A549 treated with AZD9567 at 1 μM for 4 hours (cell line): ENCODE data around the gene PLA1A. TPM values are rescaled to one million over a fixed set of nuclear protein-coding genes. Genes with fewer than 3 reads are reported as not detected.

Source experiments
- total RNA-seq: library from RNA; stranded (reverse); fragments of 200-300 nt; extraction: Qiagen RNA extraction; gene quantifications from 5 replicates; pipeline ENCODE4 v1.2.3, GENCODE V29; 2022; ENCODE audit not compliant: insufficient read depth

The PLA1A gene
- total RNA-seq = 0.22 to 0.57 TPM (median 0.37 TPM) in 4 of 5 replicates, not detected in the other

GRCh38 chr3:119597548-119598288, at the start of gene PLA1A:
PLA1A (plus strand) TSS chr3:119597885; CDS start chr3:119597914, 29 bp downstream.

GRCh38 chr3:119559441-119559963, 38.2 kb upstream of the PLA1A start, which contains the start of gene CD80:
CD80 (minus strand) TSS chr3:119559614; CDS start chr3:119557728, 1,886 bp downstream.

GRCh38 chr3:119579366-119580066, 18.2 kb upstream of the PLA1A start, which contains the start of gene ADPRH:
ADPRH (plus strand) TSS chr3:119579492; CDS start chr3:119582170, 2,678 bp downstream.

GRCh38 chr3:119660474-119661440, 63.1 kb downstream of the PLA1A start, which contains the start of gene POPDC2:
POPDC2 (minus strand) TSS chr3:119660589; CDS start chr3:119660423, 166 bp downstream.

GRCh38 chr3:119676771-119677640, 79.3 kb downstream of the PLA1A start, which contains the start of gene COX17:
COX17 (minus strand) TSS chr3:119677406; CDS start chr3:119677310, 96 bp downstream.

Other genes starting within 250 kb of the PLA1A start
- 19.0 to 28.7 TPM (median 26.8 TPM) in 5 replicates for gene TMEM39A, start 134.3 kb upstream of the PLA1A start, total RNA-seq
- 8.6 to 10.6 TPM (median 9.8 TPM) in 5 replicates for gene POGLUT1, start 128.9 kb upstream of the PLA1A start, total RNA-seq
- gene TIMMDC1, start 99.3 kb upstream of the PLA1A start, total RNA-seq = 74.4 to 82.6 TPM (median 80.0 TPM) in 5 replicates
- gene CD80, start 38.3 kb upstream of the PLA1A start, total RNA-seq = not detected in 5 replicates
- gene ADPRH, start 18.4 kb upstream of the PLA1A start, total RNA-seq = 2.2 to 2.8 TPM (median 2.3 TPM) in 5 replicates
- gene POPDC2, start 62.7 kb downstream of the PLA1A start, total RNA-seq = 0.14 to 0.39 TPM (median 0.24 TPM) in 4 of 5 replicates, not detected in the other
- gene COX17, start 79.5 kb downstream of the PLA1A start, total RNA-seq = 89.3 to 109 TPM (median 104 TPM) in 5 replicates
- gene CFAP91, start 105.1 kb downstream of the PLA1A start, total RNA-seq = 0.12 to 0.24 TPM (median 0.19 TPM) in 4 of 5 replicates, not detected in the other
- not detected in 5 replicates for gene NR1I2, start 184.2 kb downstream of the PLA1A start, total RNA-seq